RWPE2 (cell line): Measurements from ENCODE around the gene SCTR.

Experiments used
- ATAC-seq: fragments of 200-7000 bp; cut with Tn5 transposase; 3 replicates; pipeline ENCODE4 v1.9.1; 2021; ENCODE audit warnings: low read depth
- DNase-seq: peaks from one replicate; pipeline ENCODE4 v3.0.0-alpha.2; 2020; ENCODE audit warnings: low spot score
- H3K27ac ChIP-seq: fragments of 450-650 bp; 2 replicates; pipeline ENCODE4 v1.5.1; 2017; ENCODE audit warnings: mild to moderate bottlenecking; ENCODE audit not compliant: poor library complexity, severe bottlenecking
- H3K27me3 ChIP-seq: fragments of 250-450 bp; sonication (Bioruptor Pico); 2 replicates; pipeline ENCODE4 v1.5.1; 2021; ENCODE audit warnings: mild to moderate bottlenecking, moderate library complexity; ENCODE audit not compliant: insufficient read depth, poor library complexity, severe bottlenecking
- H3K36me3 ChIP-seq: fragments of 250-450 bp; sonication (Bioruptor Pico); 2 replicates; pipeline ENCODE4 v1.5.1; 2020; ENCODE audit warnings: low read depth, mild to moderate bottlenecking, moderate library complexity
- H3K4me1 ChIP-seq: fragments of 250-450 bp; sonication (Bioruptor Pico); 2 replicates; pipeline ENCODE4 v1.5.1; 2021; ENCODE audit warnings: mild to moderate bottlenecking, moderate library complexity; ENCODE audit not compliant: insufficient read depth, poor library complexity, severe bottlenecking
- H3K4me3 ChIP-seq: fragments of 250-450 bp; sonication (Bioruptor Pico); 2 replicates; pipeline ENCODE4 v1.5.1; 2021; ENCODE audit warnings: mild to moderate bottlenecking, moderate library complexity; ENCODE audit not compliant: severe bottlenecking
- H3K9me3 ChIP-seq: fragments of 250-450 bp; sonication (Bioruptor Pico); 2 replicates; pipeline ENCODE4 v1.5.1; 2021; ENCODE audit warnings: mild to moderate bottlenecking, moderate library complexity; ENCODE audit not compliant: severe bottlenecking
- CTCF ChIP-seq: fragments of 450-650 bp; IDR thresholded peaks from one replicate; pipeline ENCODE4 v1.5.1; 2017; ENCODE audit warnings: mild to moderate bottlenecking, moderate library complexity; ENCODE audit not compliant: poor library complexity, severe bottlenecking

SCTR gene

GRCh38 chr2:119550856-119551255 is 26.6 kb upstream of the SCTR start:
- ATAC-seq, result no peak
- Histone ChIP-seq H3K36me3 (no peaks in the 10 kb centered on the region), H3K4me3 (no peak overlapping the region), H3K4me1 (no peaks in the 10 kb centered on the region), H3K27me3 (no peaks in the 10 kb centered on the region), H3K9me3 (no peaks in the 10 kb centered on the region), H3K27ac (no peak overlapping the region)
- DNase-seq, result no peak
- TF ChIP-seq CTCF, result no peak

- Histone ChIP-seq H3K4me3 (no peak overlapping the region), H3K9me3 (no peaks in the 10 kb centered on the region), H3K36me3 (no peaks in the 10 kb centered on the region), H3K4me1 (no peaks in the 10 kb centered on the region), H3K27ac (no peak overlapping the region), H3K27me3 (no peaks in the 10 kb centered on the region)
- no peak for ATAC-seq
- no peak for TF ChIP-seq CTCF
- DNase-seq, result no peak
These were observed 26.1 kb upstream of the SCTR start for GRCh38 chr2:119550346-119550745.

- Histone ChIP-seq H3K36me3 (no peaks in the 10 kb centered on the region), H3K4me1 (no peaks in the 10 kb centered on the region), H3K27me3 (no peaks in the 10 kb centered on the region), H3K9me3 (no peaks in the 10 kb centered on the region), H3K27ac (no peak overlapping the region), H3K4me3 (no peak overlapping the region)
- ATAC-seq (0 out of 3 replicates have a peak, but pooled peaks have one; percentile 52), DNase-seq (no peak)
- no peak for TF ChIP-seq CTCF
These were observed 25.0 kb upstream of the SCTR start for GRCh38 chr2:119549241-119549640.

- DNase-seq (no peak), ATAC-seq (no peak)
- no peak overlapping the region for H3K27ac ChIP-seq
These were observed 24.3 kb upstream of the SCTR start for GRCh38 chr2:119548516-119549120.

More at GRCh38 chr2:119548516-119549120, 24.3 kb upstream of the SCTR start:
- no peaks in the 10 kb centered on the region for H3K9me3 ChIP-seq
- no peak for TF ChIP-seq CTCF
- no peaks in the 10 kb centered on the region for H3K27me3 ChIP-seq
- H3K4me1 ChIP-seq, result peaks cover 3% of the 10 kb centered on the region
- H3K36me3 ChIP-seq, result no peaks in the 10 kb centered on the region; the same call in 1 of the 2 replicates
- no peak overlapping the region for H3K4me3 ChIP-seq
